Measurements from ENCODE around the gene PGGHG. TPM values are rescaled to one million over a fixed set of nuclear protein-coding genes. Genes with fewer than 3 reads are reported as not detected.

PGGHG gene
- total and polyA plus RNA-seq, 2 of the 13 experiments (the other 11 are each of a cell fraction or from before 2014, with no cell fraction given): 5.9 to 14.8 TPM

- no peak for TF ChIP-seq ZNF775 (CRISPR knock-in tag; IDR thresholded peaks at IDR 0.05; ENCODE audit: borderline replicate concordance)
- no peak for TF ChIP-seq ZNF446 (CRISPR knock-in tag; IDR thresholded peaks at IDR 0.05)
- TF ChIP-seq ZBTB7A (CRISPR knock-in tag; IDR thresholded peaks at IDR 0.05): peak; percentile 57; the same call in 1 of the 2 replicates
- TF ChIP-seq RAD21 (CRISPR knock-in tag; IDR thresholded peaks at IDR 0.05): peak; percentile 78
- TF ChIP-seq ATF7 (IDR thresholded peaks at IDR 0.05): no peak
- no peak for TF ChIP-seq ATF7 (CRISPR knock-in tag; IDR thresholded peaks at IDR 0.05)
- TF ChIP-seq MAFG (CRISPR knock-in tag; IDR thresholded peaks at IDR 0.05): no peak
- TF ChIP-seq ZIK1 (CRISPR knock-in tag; IDR thresholded peaks at IDR 0.05; ENCODE audit: borderline replicate concordance, low read depth): no peak
- no peak for TF ChIP-seq TMF1 (CRISPR knock-in tag; IDR thresholded peaks at IDR 0.05; ENCODE audit: low read depth)
- TF ChIP-seq CTCF (CRISPR knock-in tag; IDR thresholded peaks at IDR 0.05): peak; percentile 86
- peak; percentile 46 for TF ChIP-seq SMC3 (IDR thresholded peaks at IDR 0.05; ENCODE audit: low read length)
- no peak for TF ChIP-seq POLR2AphosphoS2 (IDR thresholded peaks at IDR 0.05; ENCODE audit: low read depth, low read length)
- peak; percentile 44; the same call in 1 of the 2 replicates for TF ChIP-seq ZNF687 (CRISPR knock-in tag; IDR thresholded peaks at IDR 0.05)
- no peak for TF ChIP-seq DDIT3 (CRISPR knock-in tag; IDR thresholded peaks at IDR 0.05)
- no peak for TF ChIP-seq NPAS2 (CRISPR knock-in tag; IDR thresholded peaks at IDR 0.05; ENCODE audit: borderline replicate concordance)
- no peak for TF ChIP-seq KLF16 (CRISPR knock-in tag; IDR thresholded peaks at IDR 0.05)
- TF ChIP-seq ZNF350 (CRISPR knock-in tag; IDR thresholded peaks at IDR 0.05; ENCODE audit: borderline replicate concordance, low read depth): peak; percentile 21; the same call in 1 of the 2 replicates
- TF ChIP-seq GABPB1 (CRISPR knock-in tag; IDR thresholded peaks at IDR 0.05): 0 out of 2 replicates have a peak, but pooled peaks have one; percentile 10
- TF ChIP-seq BHLHE40 (IDR thresholded peaks at IDR 0.05; ENCODE audit: low read length): no peak
Measured at GRCh38 chr11:257766-258493, 31.0 kb upstream of the PGGHG start (continued).
